ENCODE measurements around the gene TSPAN31.

The TSPAN31 gene

GRCh38 chr12:57722716-57723629 lies 21.9 kb upstream of the TSPAN31 start:
- DNase-seq, result no peak

GRCh38 chr12:57723630-57723962 lies 21.2 kb upstream of the TSPAN31 start:
- no peak for DNase-seq

GRCh38 chr12:57724003-57724935 lies 20.6 kb upstream of the TSPAN31 start:
- DNase-seq, result no peak

- no peak for DNase-seq
Measured at GRCh38 chr12:57724936-57725740, 19.7 kb upstream of the TSPAN31 start.

GRCh38 chr12:57725851-57726150 lies 19.0 kb upstream of the TSPAN31 start:
- no peak for DNase-seq

GRCh38 chr12:57726151-57726883 lies 18.5 kb upstream of the TSPAN31 start:
- peak; percentile 84 for DNase-seq

GRCh38 chr12:57726884-57727757 lies 17.7 kb upstream of the TSPAN31 start:
- no peak for DNase-seq

GRCh38 chr12:57727758-57728395 lies 17.0 kb upstream of the TSPAN31 start:
- no peak for DNase-seq

- DNase-seq, result no peak
Measured at GRCh38 chr12:57729321-57729844, 15.5 kb upstream of the TSPAN31 start.

- no peak for DNase-seq
Measured at GRCh38 chr12:57730336-57731067, 14.3 kb upstream of the TSPAN31 start.

- DNase-seq, result no peak
Measured at GRCh38 chr12:57731411-57732080, 13.3 kb upstream of the TSPAN31 start.

- DNase-seq, result no peak
Measured at GRCh38 chr12:57732270-57732669, 12.6 kb upstream of the TSPAN31 start.

- no peak for DNase-seq
Measured at GRCh38 chr12:57732726-57733593, 11.9 kb upstream of the TSPAN31 start.

- no peak for DNase-seq
Measured at GRCh38 chr12:57733928-57734327, 10.9 kb upstream of the TSPAN31 start.

- no peak for DNase-seq
Measured at GRCh38 chr12:57734591-57734990, 10.2 kb upstream of the TSPAN31 start.

- DNase-seq, result no peak
Measured at GRCh38 chr12:57735198-57735855, 9.5 kb upstream of the TSPAN31 start.

GRCh38 chr12:57735952-57736740 lies 8.7 kb upstream of the TSPAN31 start:
- DNase-seq, result peak; percentile 50

All from NCI-H226 (cell line).